Tongue (tissue), 2 donors: ENCODE results near the gene PSD4. TPM values are rescaled to one million over a fixed set of nuclear protein-coding genes. Genes with fewer than 3 reads are reported as not detected.
"Not testable (repeated sequence)": the region's sequence is repeated elsewhere in the genome, so short reads cannot be mapped to it uniquely, and the experiment has no call there.

ENCODE experiments used
- DNase-seq: peaks from one replicate; pipeline ENCODE4 v3.0.0-alpha.2; 2015
- total RNA-seq: library from RNA; depleted of rRNA; stranded (reverse); fragments of >200 nt; gene quantifications from one replicate; pipeline ENCODE4 v1.2.3, GENCODE V29; 2014

The PSD4 gene
- total RNA-seq, 1 donor from 2014 or later = 16.4 TPM

DNA sequence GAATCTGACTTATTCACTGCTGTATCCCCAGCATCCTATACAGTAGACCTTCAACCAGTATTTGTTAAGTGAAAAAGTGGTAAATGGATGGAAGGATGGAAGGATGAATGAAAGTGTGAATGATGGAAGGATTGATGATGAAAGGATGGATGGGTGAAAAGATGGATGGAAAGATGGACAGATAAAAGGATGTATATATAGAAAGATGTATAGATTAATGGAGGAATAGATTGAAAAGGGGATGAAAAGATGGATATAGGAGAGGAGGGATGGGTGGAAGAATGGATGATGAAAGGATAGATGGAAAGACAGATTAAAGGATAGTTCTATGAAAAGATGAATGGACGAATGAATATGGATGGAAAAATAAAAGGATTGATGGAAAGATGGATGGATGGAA lies 50.0 kb downstream of the PSD4 start:
- DNase-seq = no peak

DNA sequence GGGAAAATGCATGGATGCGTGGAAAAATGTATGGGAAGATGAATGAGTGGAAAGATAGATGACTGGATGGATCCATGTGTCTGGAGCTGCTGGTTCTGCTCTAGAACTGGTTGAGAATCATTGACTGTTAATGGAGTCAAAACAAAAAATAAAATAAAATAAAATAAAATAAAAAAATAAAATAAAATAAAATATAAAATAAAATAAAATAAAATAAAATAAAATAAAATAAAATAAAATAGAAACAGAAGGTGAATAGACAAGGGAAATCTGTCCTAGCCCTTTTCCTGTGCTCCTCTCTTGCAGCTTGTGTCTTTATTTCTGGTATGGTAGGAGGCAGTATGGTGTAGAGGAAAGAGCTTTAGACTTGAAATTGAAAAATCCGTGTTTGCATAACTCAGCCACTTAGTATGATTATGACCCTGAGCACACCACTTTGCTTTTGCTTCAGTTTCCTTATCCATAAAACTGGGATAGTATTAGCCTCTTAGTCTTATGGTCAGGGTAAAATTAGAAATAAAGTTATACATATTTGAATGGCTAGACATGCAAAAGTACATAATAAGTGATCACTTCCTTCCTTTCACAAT lies 51.0 kb downstream of the PSD4 start:
- DNase-seq = no peak

DNA sequence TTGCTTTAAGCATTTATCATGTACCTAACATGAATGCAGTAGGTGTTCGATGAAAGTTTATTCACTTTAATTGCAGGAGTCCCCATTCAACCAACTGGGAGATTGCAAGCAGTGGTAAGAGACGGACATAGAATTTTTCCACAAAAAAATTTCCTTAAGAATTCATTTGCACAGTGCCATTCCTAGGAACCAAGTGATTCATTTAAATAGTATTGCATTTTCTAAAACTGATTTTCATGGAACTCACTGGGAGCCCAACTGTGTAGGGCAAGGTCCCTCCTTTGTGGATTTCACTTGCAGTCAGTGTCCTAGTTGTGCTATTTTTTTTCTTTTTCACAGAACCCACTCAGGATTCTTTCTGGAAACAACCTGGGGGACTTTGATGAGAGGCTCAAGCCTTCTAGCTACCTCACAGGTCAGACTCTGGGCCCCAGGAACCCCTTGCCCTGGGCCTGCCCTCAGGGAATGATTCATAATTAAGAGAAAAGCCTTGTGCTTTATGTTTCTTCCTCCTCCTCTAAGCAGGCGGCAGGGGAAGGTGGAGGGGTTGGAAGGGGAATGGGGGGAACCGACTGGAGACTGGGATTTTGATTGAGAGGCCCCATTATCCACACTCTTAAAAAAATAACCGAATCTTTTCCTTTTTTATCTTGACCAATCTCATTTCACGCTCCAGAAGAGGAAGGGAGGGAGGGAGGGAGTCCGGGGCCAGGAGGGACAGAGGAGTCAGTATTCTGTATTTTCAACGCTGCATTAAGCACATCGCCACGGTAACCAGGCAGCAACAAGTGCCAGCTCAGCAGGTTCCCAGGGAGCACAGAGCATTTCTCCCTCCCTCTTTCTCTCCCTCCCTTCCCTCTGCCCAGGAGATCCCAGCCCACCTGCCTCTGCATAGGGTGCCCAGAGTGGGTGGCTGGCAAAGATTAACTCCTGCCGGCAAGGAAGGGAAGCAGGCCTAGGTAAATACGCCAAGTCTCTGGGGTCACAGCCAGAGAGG lies 51.8 kb downstream of the PSD4 start:
- peak; percentile 83 for DNase-seq

GRCh38 chr2:113226462-113226861 lies 52.7 kb downstream of the PSD4 start:
- no peak for DNase-seq

- DNase-seq = no peak
Measured at GRCh38 chr2:113227290-113227689, 53.5 kb downstream of the PSD4 start.

DNA sequence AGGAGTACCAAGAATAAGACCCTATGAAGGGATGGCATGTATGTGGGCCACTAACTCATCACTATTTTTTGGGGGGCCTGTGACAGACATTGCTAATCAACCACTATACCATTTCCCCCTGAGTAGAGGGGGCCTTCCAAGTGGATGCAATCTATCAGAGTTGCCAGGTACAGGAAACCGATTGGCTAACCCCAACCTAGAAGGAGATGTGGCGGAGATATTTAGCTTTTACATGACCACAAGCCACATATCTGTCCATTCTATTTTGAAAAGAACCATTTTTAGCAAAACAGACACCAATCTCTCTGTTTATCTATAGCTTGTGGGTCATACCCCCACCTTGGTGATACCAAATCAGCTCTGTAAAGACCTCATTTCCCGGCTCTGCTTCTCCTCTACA lies 53.9 kb downstream of the PSD4 start:
- DNase-seq = no peak

GRCh38 chr2:113228351-113228750 lies 54.6 kb downstream of the PSD4 start:
- no peak for DNase-seq

GRCh38 chr2:113228991-113229716 lies 55.4 kb downstream of the PSD4 start:
- DNase-seq = no peak

DNA sequence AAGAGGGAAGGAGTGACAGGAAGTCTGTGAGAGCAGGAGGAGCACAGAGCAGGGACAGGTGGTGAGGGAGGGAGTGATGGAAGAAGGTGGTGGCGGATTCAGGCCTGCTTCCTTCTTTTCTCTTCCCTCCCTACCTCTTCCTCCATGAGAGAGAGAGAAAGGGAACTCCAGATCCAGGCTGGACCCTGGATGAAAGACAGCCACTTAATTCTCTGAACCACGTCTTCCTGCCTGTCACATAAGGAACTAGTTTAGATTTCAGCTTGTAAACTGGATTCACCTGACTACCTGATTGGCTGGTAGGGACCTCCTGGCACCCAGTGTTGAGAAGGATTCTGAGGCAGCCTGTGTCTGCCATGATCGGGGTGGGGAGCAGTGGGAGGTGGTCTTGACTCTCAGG lies 56.0 kb downstream of the PSD4 start:
- no peak for DNase-seq

DNA sequence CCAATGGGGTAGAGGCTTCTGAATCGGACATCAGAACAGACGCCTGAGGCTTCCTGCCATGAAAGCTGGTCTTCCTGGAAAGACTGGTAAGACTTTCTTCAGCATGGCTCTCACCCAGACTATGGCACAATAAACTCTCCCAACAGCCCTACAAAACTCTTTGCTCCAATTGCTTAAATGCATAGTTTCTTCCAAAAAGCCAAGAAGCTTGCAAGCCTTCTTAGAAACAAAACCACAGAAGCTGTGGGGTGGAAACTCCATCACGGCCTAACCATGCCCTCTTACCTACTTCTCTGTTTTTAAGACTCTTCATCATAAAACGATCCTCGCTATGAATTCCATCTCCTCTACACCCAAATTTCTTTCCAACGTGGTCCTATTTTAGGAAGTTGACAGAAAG lies 56.8 kb downstream of the PSD4 start:
- no peak for DNase-seq

- DNase-seq = no peak
Measured at GRCh38 chr2:113231064-113231463, 57.3 kb downstream of the PSD4 start.

GRCh38 chr2:113232123-113232522 lies 58.4 kb downstream of the PSD4 start:
- DNase-seq = no peak

DNA sequence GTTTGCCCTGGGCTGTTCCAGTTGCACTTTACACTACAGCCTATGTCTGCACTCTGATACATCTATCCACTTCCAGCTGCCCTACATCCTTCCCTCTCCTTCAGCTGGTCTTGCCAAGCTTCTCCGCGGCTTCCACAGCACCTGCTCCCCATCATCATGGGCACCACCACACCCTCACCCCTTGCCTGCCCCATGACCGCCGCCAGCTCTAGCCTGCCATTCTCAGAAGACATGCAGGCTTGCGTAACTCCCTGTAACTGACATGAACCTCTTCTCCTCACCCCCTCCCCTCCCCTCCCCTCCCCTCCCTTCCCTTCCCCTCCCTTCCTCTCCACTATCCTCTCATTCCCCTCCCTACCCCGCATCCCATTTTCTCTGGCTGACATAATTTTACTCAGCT lies 59.0 kb downstream of the PSD4 start:
- DNase-seq = peak; percentile 64

DNA sequence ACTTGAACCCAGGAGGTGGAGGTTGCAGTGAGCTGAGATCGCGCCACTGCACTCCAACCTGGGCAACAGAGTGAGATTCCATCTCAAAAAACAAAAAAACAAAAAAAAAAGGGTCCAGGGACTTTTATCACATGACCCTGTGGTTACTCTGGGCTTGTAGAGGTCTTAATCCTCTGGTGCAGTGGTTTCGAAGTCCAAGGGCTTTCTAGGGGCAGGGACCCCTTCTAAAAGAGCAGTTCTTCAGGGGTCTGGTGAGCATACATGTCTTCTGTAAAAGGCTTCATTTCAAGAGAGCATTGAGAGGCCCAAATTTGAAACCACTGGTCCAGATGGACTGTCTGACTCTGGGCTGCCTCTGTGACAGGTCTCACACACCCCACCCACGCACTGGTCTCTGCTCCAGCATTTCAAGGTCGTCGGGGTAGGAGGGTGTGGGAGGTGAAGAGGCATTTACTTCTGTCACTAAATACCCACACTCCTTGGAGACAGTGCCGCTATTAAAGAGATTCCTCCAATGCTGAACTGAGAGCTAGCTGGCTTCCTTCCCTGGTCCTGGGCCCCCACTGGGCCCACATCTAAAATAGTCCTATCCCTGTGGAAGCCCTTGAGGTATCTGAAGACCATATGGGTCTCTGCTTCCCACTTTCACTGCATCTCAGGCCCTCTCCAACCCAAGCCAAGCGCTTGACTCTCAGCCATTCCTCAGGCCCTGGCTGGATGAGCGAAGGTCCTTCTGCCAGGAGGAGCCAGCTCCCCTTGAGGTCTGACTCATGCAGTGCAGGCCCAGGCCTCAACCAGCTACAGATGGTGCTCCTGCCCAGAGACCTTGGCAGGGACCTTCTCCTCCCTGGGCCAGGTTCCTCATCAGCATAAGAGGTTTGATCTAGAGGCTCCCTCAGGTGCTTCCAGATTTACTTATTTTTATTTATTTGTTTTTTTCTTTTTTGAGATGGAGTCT lies 60.1 kb downstream of the PSD4 start:
- DNase-seq = no peak

- DNase-seq = no peak
Measured at GRCh38 chr2:113234721-113235346, 61.1 kb downstream of the PSD4 start.

GRCh38 chr2:113235347-113236226 lies 61.8 kb downstream of the PSD4 start:
- DNase-seq = not testable (repeated sequence)

- no peak for DNase-seq
Measured at GRCh38 chr2:113236367-113237159, 62.8 kb downstream of the PSD4 start.

- DNase-seq = no peak
Measured at GRCh38 chr2:113237604-113238160, 63.9 kb downstream of the PSD4 start.
